ENCODE results near the gene CLCF1. TPM values are rescaled to one million over a fixed set of nuclear protein-coding genes. Genes with fewer than 3 reads are reported as not detected.

Gene CLCF1
- total RNA-seq, 4 donors from 2014 or later = 6.1 to 21.7 (median 9.4) TPM

DNA sequence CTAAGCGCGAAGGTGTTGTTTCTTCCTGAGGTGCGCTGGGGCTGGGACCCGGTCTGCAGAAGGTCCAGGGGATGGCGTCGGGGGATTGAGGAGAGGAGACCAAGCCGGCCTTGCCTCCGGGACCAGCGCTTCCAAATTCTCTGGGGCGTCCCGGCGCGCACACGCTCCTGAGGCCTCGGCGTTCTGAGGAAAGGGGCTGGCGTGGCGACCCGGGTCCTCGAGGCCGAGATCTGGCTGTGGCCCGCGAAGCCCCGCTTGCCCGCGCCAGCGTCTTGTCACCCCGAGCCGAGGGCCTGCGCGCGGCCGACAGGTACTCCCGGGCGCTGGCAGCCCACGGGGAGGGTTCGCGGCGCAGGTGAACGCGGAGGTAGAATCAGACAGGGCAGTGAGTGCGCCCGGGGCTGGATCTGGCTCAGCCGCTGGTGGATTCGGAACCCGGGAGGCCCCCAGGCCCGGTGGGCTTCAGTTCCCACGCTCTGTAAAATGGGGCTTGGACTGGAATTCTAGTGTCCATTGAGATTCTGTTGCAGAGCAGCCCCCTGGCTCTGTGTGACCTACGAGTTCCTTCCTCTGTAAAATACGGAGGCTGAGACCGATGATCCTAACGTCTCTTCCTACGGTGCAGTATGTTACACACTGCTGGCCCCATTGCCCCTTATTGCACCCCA is 55.4 kb downstream of the CLCF1 start:
- Histone ChIP-seq H3K36me3 (peaks cover 0 to 20% of the 10 kb centered on the region in 2 donors), H3K4me3 (peak overlapping the region; percentile 67 to 73), H3K27me3 (no peaks in the 10 kb centered on the region), H3K27ac (peak overlapping the region in 3 of 4 donors; percentile 92 to 97 (median 95)), H3K4me1 (peaks cover 0 to 36% (median 10%) of the 10 kb centered on the region in 3 donors), H3K9me3 (no peaks in the 10 kb centered on the region)
- no peak for TF ChIP-seq POLR2AphosphoS5 (IDR thresholded peaks at IDR 0.05)
- TF ChIP-seq POLR2A (IDR thresholded peaks at IDR 0.05) = peak in 1 of 2 donors; percentile 22
- peak; percentile 32 for ATAC-seq
- WGBS, 2 donors (ENCODE audit: low coverage in 1 of 2) = 5% methylated on average over 7 of the region's 53 CpGs; no CpG with 5 or more reads in 1 of the 2 donors

DNA sequence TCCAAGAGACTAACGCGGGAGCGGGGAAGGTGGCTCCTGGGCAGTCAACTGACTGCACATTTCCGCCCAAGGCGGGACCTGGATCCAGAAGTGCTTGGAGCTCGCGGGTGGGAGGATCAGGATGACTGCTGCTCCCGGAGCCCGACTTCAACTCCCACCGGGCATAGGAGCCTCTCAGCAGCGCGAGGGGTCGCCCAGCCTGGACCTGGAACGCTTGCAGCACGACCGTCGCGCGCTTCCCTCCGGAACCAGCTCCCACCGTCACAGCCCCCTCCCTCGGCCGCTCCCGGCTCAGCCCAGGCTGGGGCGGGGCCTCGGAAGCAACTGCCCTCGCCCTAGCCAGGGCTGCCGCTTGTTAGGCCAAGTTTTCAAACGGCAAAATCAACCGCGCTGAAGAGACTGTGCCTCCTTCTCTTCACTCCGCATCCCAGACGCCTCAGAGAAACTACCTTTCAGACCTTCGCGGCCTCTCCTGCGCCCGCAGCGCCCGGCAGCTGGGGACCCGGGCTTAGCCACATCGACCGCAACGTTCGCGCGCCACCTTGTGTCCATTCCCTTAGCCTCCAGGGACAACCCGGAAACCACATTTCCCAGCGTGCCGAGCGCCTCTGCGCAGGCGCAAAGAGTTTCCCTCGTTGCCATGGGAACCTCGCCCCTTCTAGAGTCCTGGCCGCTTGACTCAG is 56.1 kb downstream of the CLCF1 start:
- H3K4me1 ChIP-seq = peaks cover 0 to 36% (median 10%) of the 10 kb centered on the region in 3 donors
- peak overlapping the region; percentile 67 to 73 for H3K4me3 ChIP-seq
- ATAC-seq = peak; percentile 94
- peak overlapping the region; percentile 69 to 97 (median 94) for H3K27ac ChIP-seq
- WGBS, 2 donors (ENCODE audit: low coverage in 1 of 2) = 0% methylated on average over 3 of the region's 55 CpGs; no CpG with 5 or more reads in 1 of the 2 donors
- TF ChIP-seq POLR2A (IDR thresholded peaks at IDR 0.05) = peak; percentile 37 to 56
- peak; percentile 42 for TF ChIP-seq POLR2AphosphoS5 (IDR thresholded peaks at IDR 0.05)
- no peak for TF ChIP-seq EP300 (IDR thresholded peaks at IDR 0.05)
- TF ChIP-seq, protein P1, sequence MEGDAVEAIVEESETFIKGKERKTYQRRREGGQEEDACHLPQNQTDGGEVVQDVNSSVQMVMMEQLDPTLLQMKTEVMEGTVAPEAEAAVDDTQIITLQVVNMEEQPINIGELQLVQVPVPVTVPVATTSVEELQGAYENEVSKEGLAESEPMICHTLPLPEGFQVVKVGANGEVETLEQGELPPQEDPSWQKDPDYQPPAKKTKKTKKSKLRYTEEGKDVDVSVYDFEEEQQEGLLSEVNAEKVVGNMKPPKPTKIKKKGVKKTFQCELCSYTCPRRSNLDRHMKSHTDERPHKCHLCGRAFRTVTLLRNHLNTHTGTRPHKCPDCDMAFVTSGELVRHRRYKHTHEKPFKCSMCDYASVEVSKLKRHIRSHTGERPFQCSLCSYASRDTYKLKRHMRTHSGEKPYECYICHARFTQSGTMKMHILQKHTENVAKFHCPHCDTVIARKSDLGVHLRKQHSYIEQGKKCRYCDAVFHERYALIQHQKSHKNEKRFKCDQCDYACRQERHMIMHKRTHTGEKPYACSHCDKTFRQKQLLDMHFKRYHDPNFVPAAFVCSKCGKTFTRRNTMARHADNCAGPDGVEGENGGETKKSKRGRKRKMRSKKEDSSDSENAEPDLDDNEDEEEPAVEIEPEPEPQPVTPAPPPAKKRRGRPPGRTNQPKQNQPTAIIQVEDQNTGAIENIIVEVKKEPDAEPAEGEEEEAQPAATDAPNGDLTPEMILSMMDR (IDR thresholded peaks at IDR 0.05) = peak in 3 of 4 experiments; percentile 96 to 99 (median 99)
- H3K36me3 ChIP-seq = peaks cover 0 to 14% of the 10 kb centered on the region in 2 donors
- H3K9me3 ChIP-seq = no peaks in the 10 kb centered on the region
- no peaks in the 10 kb centered on the region for H3K27me3 ChIP-seq

DNA sequence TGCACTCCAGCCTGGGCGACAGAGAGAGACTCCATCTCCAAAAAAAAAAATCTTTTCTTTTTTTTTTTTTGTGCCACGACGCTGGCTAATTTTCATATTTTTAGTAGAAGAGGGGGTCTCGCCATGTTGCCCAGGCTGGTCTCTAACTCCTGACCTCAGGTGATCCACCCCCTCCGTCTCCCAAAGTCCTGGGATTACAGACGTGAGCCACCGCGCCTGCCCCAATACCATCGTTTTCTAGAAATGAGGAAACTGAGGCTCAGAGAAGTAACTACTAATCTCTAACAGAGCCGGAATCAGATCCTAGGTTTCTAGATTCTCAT is 56.6 kb downstream of the CLCF1 start:
- WGBS, 2 donors (ENCODE audit: low coverage in 1 of 2) = 0% methylated on average over 1 of the region's 10 CpGs; no CpG with 5 or more reads in 1 of the 2 donors
- no peaks in the 10 kb centered on the region for H3K27me3 ChIP-seq
- peak overlapping the region; percentile 67 to 73 for H3K4me3 ChIP-seq
- peaks cover 0 to 36% (median 10%) of the 10 kb centered on the region in 3 donors for H3K4me1 ChIP-seq
- peaks cover 0 to 9% of the 10 kb centered on the region in 2 donors for H3K36me3 ChIP-seq
- H3K27ac ChIP-seq = peak overlapping the region; percentile 69 to 97 (median 94)
- TF ChIP-seq, protein P1 (IDR thresholded peaks at IDR 0.05) = no peak
- TF ChIP-seq POLR2AphosphoS5 (IDR thresholded peaks at IDR 0.05) (no peak), EP300 (IDR thresholded peaks at IDR 0.05) (no peak), POLR2A (IDR thresholded peaks at IDR 0.05) (no peak)
- no peaks in the 10 kb centered on the region for H3K9me3 ChIP-seq
- no peak for ATAC-seq

DNA sequence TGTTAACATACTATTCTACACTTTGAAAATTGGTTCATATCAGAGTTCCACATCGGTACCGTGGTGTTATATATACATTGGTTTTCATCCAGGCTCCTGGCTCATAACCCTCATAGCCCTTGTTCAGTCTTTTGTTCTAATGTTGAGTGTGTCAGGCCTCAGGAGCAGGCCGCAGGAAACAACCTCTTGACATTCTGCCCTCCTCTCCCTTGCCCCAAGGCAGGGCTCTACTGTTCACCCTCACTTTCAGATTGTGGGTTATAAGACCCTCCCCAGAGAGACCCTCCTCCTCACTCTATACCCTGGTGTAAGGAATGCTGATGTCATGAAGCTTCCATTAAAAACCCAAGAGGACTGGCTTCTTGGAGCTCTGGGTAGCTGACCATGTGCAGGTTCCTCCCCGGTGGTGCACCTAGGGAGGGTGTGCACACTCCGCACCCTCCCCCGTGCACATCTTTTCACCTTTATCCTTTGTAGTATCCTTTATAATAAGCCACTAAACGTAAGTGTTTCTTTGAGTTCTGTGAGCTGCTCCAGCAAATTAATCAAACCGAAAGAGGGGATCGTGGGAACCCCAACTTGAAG is 58.0 kb downstream of the CLCF1 start:
- Histone ChIP-seq H3K4me3 (no peak overlapping the region), H3K9me3 (no peaks in the 10 kb centered on the region), H3K27ac (no peak overlapping the region), H3K36me3 (peaks cover 0 to 15% of the 10 kb centered on the region in 2 donors), H3K27me3 (no peaks in the 10 kb centered on the region), H3K4me1 (peaks cover 0 to 33% (median 10%) of the 10 kb centered on the region in 3 donors)
- TF ChIP-seq POLR2A (IDR thresholded peaks at IDR 0.05) = no peak
- TF ChIP-seq POLR2AphosphoS5 (IDR thresholded peaks at IDR 0.05) = no peak
- TF ChIP-seq, protein P1 (IDR thresholded peaks at IDR 0.05) = no peak
- TF ChIP-seq EP300 (IDR thresholded peaks at IDR 0.05) = no peak
- 60 to 83% methylated on average over 4 of the region's 9 CpGs for WGBS, 2 donors (ENCODE audit: low coverage in 1 of 2)
- ATAC-seq = no peak

DNA sequence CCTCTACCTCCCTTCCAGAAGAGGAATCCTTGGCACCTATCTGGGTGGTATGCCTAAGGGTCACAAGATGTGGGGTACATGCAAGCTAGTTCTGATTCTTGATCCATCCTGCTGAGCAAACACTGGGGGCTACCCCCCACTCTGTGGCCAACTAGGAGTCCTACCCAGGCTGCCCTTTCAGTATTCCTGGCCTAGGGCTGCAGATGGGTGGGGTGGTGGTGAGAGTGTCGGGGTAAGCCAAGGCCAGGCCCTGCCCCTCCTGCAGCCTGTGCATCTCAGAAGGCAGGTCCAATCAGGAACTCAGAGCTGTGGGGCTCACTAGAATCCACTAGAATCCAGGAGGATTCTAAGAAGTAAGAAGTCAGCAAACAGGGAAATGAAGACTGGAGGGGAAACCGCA is 59.2 kb downstream of the CLCF1 start:
- Histone ChIP-seq H3K9me3 (no peaks in the 10 kb centered on the region), H3K4me1 (peaks cover 0 to 21% (median 10%) of the 10 kb centered on the region in 3 donors), H3K27ac (no peak overlapping the region), H3K36me3 (peaks cover 0 to 27% of the 10 kb centered on the region in 2 donors), H3K4me3 (no peak overlapping the region), H3K27me3 (no peaks in the 10 kb centered on the region)
- no peak for TF ChIP-seq EP300 (IDR thresholded peaks at IDR 0.05)
- TF ChIP-seq POLR2AphosphoS5 (IDR thresholded peaks at IDR 0.05) = no peak
- TF ChIP-seq, protein P1 (IDR thresholded peaks at IDR 0.05) = no peak
- TF ChIP-seq POLR2A (IDR thresholded peaks at IDR 0.05) = no peak
- WGBS, 2 donors (ENCODE audit: low coverage in 1 of 2) = 100% methylated on average over 1 of the region's 2 CpGs; no CpG with 5 or more reads in 1 of the 2 donors
- no peak for ATAC-seq
